Gastroesophageal sphincter (tissue), 3 donors: ENCODE measurements around the gene ZNF689.
A peak's percentile ranks its signal among the peaks of the same experiment; 100 is the strongest.

Experiments
- CTCF ChIP-seq, 4 experiments: fragments of 200-600 bp in 2 of 4; fragments of 450-650 bp in 2 of 4; sonication (generic) in 1 of 4; IDR thresholded peaks; one replicate each; pipeline ENCODE4 v1.5.1; 2017 to 2019; ENCODE audit warnings: antibody characterized with exemption in 4 of 4, mild to moderate bottlenecking in 2 of 4, moderate library complexity in 2 of 4
- POLR2A ChIP-seq, 2 donors: fragments of 450-650 bp; IDR thresholded peaks; one replicate each; pipeline ENCODE4 v1.6.1; 2017; ENCODE audit warnings: antibody characterized with exemption in 2 of 2, mild to moderate bottlenecking in 2 of 2, moderate library complexity in 1 of 2
- POLR2AphosphoS5 ChIP-seq: sonication (generic); formaldehyde crosslinking; IDR thresholded peaks from one replicate; pipeline ENCODE4 v1.6.1; 2017; ENCODE audit warnings: antibody characterized with exemption

GRCh38 chr16:30571445-30572322 is 38.5 kb downstream of the ZNF689 start, which contains the start of gene ZNF688:
- TF ChIP-seq CTCF (IDR thresholded peaks at IDR 0.05): peak in 3 of 4 experiments; percentile 4 to 19 (median 15)
- peak; percentile 72 for TF ChIP-seq POLR2AphosphoS5
- TF ChIP-seq POLR2A (IDR thresholded peaks at IDR 0.05): peak; percentile 47
